WI38 (cell line): ENCODE results near the gene TTC19.

Source experiments
- H3K4me3 ChIP-seq: 2 replicates; pipeline ENCODE4 v1.5.1; 2011; ENCODE audit warnings: low read depth, mild to moderate bottlenecking, control low read depth, low read length
- CTCF ChIP-seq: IDR thresholded peaks from 2 replicates; pipeline ENCODE4 v1.5.1; 2012; ENCODE audit warnings: low read depth, mild to moderate bottlenecking, control low read depth, low read length

TTC19 gene

GRCh38 chr17:15999141-15999973, at the start of gene TTC19, which contains the start of gene ZSWIM7:
Gene TTC19, plus strand, starts transcription at chr17:15999824. Its CDS starts 25 bp downstream, at chr17:15999849.
Gene ZSWIM7, minus strand, starts transcription at chr17:15999704. Its CDS starts 110 bp downstream, at chr17:15999594.
- no peak for TF ChIP-seq CTCF
- peak within 1 kb of the TSS; percentile 79 for H3K4me3 ChIP-seq

GRCh38 chr17:15951368-15952047, 48.1 kb upstream of the TTC19 start:
- TF ChIP-seq CTCF: no peak
- H3K4me3 ChIP-seq: no peak overlapping the region

- TF ChIP-seq CTCF: no peak
- no peak overlapping the region for H3K4me3 ChIP-seq
Observed at GRCh38 chr17:15952048-15952532, 47.5 kb upstream of the TTC19 start.

GRCh38 chr17:15952916-15953790, 46.5 kb upstream of the TTC19 start:
- H3K4me3 ChIP-seq: no peak overlapping the region
- TF ChIP-seq CTCF: no peak

GRCh38 chr17:15954222-15954621, 45.4 kb upstream of the TTC19 start:
- no peak overlapping the region for H3K4me3 ChIP-seq
- no peak for TF ChIP-seq CTCF

GRCh38 chr17:15955793-15956541, 43.7 kb upstream of the TTC19 start:
- TF ChIP-seq CTCF: no peak

More at GRCh38 chr17:15955793-15956541, 43.7 kb upstream of the TTC19 start:
- no peak overlapping the region for H3K4me3 ChIP-seq
